Stimulated activated CD4-positive, alpha-beta T cell treated with anti-CD3 and anti-CD28 coated beads, Interleukin-2, amount 100 ng/mL, for 24 hours (primary cell): Measurements from ENCODE around the gene EEF2.

Experiments used
- DNase-seq, 2 donors: peaks; one replicate each; pipeline ENCODE4 v3.0.0-alpha.2; 2020

Gene EEF2

DNA sequence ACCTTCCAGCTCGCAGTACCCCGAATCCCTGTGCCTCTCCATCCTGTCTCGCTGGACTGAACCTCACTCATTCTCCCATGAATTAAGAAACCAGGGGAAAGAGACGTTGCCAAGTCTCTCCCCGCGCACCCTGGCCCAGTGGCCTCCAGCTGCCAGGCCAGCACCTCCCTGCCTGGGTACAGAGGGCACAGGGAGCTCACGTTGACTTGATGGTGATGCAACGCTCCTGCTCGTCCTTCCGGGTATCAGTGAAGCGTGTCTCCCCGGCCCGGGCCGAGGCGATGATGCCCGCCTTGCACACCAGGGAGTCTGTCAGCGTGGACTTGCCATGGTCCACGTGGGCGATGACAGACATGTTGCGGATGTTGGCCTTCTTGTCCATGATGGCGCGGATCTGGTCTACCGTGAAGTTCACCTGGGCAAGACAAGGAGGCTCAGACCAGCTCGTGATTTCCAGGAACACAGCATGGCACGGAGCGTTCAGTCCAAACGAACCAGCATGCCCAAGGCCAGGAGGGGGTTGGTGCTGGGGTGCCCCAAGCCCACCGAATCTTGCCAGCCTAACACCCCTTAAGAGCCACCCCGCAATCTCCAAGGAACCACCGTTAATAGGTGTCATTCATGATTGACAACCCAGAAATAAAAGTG is 1.2 kb downstream of the EEF2 start:
- DNase-seq = peak; percentile 53 to 54

- DNase-seq = no peak
Measured at GRCh38 chr19:3983542-3983914, 1.7 kb downstream of the EEF2 start.

GRCh38 chr19:3982701-3983541 is 2.3 kb downstream of the EEF2 start:
- peak; percentile 34 to 35 for DNase-seq

DNA sequence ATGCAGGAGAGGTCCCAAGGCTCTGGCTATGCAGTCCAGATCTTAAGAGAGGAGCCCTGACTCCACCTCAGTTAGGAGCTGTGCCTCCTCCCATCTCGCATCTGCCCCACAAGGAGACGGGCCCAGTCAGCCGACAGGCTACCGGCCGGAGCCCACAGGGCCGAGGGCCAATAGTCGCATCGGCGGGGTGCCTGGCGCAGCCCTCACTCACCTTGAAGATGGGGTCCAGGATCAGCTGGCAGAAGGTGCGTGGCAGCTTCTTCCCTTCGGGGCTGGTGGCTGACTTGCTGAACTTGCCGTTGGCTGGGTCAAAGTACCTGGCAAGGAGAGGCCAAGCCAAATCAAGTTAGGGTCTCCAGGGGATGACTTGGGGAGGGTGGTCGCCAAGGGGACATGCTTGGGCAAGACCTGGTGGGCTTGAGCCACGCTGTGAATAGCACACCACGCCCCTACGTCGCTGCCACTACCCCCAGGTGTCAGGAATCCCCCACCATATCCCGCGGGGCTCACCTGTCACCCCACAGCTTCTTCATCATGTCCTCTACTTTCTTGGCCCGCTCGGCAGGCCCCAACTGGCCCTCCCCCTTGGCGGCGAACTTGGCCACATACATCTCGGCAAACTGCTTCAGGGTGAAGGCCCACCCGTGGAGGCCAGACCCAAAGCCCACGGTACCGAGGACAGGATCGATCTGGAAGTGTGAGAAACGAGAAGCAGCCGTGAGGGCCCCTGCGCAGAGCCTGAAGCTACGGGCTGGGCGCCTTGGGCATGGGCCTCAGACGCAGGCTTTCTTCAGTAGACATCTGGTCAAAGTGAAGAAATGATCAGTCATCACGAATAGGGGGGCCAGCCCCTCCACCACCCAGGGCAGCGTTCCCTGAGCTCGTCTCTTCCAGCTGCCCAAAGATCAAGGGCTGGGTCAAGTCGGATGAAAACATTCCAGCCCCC is 3.3 kb downstream of the EEF2 start:
- DNase-seq = peak in 1 of 2 donors; percentile 25

- DNase-seq = no peak
Measured at GRCh38 chr19:3981373-3981735, 3.9 kb downstream of the EEF2 start.

DNA sequence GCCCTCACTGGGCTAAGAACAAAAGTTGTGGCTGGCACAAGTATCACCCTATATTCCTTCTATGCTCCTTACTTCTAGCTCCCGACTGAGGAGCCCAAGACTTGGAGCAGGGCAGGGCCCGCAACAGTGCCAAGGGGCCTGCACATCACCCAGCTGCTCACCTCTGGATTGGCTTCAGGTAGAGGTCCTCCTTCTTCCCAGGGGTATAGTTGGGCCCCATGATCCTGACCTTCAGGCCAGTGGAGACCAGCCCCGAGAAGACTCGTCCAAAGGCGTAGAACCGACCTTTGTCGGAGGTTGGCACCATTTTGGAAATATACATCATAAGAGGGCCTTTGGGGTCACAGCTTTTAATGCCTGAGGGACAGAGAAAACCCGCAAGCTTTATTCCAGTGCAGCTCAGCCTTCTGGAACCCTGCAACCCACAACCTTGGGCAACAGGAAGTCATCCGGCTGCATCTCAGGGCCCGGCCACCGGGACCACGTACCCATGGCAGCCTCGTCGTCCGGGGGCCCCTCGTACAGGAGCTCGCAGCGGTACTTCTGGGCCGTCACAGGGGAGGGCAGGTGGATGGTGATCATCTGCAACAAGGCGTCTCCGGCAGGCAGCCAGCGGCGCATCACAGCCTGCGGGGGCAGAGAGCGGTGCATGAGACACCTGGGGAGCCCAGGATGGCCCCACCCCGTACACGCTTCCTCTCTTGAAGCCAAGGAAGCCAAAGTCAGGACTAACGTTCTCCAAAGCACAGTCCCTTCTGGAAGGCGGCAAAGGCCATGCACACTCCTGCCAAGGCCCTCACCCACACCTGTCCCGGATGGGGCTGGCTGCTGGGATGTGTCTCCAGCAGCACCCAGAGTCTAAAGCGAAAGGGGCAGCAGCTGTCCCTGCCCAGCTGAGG is 4.7 kb downstream of the EEF2 start:
- DNase-seq = no peak

- DNase-seq = peak in 1 of 2 donors; percentile 27
Measured at GRCh38 chr19:3979674-3980352, 5.5 kb downstream of the EEF2 start.

GRCh38 chr19:3979289-3979673 is 6.0 kb downstream of the EEF2 start:
- peak in 1 of 2 donors; percentile 24 for DNase-seq

- no peak for DNase-seq
Measured at GRCh38 chr19:3978145-3978544, 7.1 kb downstream of the EEF2 start.

DNA sequence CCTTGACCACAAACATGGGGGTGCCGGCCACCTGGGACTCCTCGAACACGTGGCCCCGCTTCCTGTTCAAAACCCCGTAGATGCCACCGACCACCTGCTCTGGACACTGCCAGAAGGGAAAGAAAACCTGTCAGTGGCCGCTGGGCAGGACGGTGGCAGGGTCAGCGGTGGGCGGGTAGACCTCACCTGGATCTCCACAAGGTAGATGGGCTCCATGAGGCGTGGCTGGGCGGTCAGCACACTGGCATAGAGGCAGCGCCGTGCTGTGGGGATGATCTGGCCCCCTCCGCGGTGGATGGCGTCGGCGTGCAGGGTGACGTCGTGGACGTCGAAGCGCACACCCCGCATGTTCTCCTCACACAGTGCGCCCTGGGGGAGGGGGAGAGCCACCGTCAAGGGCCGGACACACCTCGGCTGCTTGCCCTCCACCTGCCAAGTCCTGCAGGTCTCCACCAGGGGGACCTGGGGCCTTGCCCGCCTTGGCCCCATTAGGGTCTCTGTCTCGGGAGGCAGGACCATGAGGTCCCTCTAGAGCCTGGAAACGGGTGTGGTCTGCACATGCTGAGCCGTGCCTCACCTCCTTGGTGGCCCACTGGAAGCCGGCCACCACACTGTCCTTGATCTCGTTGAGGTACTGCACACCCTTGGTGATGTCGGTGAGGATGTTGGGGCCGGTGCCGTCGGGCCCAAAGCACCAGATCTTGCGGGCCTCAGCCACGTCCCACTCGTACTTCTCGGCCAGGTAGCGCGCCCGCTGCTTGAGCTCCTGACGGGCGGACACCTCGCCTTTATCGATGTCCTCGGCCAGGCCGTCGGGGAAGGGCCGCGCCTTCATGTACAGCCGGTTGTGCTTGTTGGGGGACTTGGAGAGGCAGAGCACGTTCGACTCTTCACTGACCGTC is 7.8 kb downstream of the EEF2 start:
- DNase-seq = peak; percentile 22 to 27

DNA sequence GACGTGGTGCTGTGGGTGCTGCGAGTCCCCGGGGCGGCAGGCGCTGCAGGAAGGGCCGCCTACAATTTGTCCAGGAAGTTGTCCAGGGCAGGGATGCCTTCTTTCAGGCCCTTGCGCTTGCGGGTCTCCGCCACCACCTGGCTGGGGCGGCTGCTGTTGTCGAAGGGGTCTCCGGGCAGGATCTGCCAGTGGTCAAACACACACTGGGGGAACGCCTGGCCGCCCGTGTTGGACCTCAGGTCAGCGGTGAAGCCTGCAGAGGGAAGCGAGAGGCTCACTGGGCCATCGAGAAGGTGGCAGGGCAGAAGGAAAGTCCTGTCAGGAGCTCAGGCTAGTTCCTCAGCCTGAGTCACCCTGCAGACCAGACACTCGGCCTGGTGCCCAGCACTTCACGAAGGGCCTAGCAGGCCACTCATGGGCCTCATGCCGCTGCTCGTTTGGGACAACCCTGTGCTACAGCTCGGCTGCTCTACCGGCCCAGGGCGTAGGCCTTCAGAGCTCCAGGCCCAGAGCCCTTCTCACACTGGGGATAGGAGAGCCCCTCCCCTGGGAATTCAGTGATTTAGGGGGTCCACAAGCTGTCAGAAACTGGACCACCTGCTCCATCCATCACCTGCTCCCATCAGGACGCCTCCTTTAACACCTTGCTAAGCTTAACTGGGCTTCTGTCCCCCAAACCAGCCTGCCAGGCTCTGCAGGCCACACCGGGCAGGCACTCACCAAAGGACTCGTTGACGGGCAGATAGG is 8.6 kb downstream of the EEF2 start:
- peak in 1 of 2 donors; percentile 43 for DNase-seq

DNA sequence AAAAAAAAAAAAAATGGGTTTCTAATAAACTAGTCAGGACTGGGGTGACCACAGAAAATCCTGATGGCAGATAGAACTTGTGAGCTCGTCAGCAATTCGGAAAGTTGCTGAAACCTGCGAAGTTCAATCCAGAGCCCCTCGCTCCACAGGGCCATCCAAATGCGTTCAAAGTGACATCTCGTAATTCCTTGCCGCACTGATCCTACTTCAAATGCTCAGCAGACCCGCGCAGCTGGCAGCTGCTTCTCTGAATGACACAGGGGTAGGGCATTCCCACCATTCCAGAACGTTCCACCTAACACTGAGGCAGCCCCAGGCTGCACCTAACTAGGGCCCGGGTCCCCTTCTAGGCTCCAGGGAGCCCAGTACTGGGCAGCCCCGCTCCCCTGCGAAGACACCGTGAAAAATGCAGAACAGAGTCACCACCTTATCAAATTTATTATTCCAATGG is 9.6 kb downstream of the EEF2 start:
- no peak for DNase-seq

- DNase-seq = no peak
Measured at GRCh38 chr19:3975144-3975543, 10.1 kb downstream of the EEF2 start.

GRCh38 chr19:3970808-3971598 is 14.3 kb downstream of the EEF2 start, which contains the start of gene DAPK3:
DAPK3 (minus strand) TSS chr19:3971099; CDS start chr19:3969735, 1,364 bp downstream.
- DNase-seq = peak; percentile 95 to 97

- DNase-seq = no peak
Measured at GRCh38 chr19:3970313-3970807, 14.9 kb downstream of the EEF2 start.

DNA sequence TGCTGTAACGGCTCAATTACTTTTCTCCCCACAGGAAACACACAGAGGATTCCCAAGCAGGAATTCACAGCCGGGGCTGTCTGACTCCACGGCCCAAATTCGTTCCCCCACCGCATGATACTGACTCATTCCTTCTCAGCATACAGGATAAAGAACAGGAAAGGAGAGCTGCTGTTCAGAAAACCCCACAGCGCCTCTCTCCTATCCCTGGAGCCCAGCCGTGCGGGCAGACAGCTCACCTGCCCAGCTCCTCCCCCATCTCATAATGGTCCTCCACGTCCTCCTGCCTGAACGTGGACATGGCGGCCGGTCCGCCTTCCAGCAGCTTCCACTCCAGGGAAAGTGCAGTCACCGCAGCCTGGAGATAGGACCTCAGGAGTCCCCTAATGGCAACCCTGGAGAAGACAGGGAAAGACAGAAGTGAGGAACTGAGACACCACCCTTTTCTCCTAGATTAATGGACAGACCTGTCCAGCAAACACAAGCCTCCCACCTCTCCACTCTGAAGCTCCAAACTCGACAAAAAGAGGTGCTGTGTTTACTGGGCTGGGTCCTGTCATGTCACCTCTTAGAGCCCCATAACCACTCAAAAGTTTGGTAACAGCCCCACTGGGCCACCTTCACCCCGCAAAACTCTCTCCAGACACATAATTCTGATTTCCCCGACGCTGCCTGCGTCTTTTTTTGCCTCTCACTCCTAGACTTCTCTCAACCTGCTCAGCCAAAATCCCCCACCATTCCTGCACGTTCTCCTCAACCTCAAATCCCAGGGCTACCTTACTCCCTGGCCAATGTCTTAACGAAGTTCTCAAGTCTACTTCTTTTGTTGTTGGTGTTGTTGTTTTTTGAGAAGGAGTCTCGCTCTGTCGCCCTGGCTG is 15.6 kb downstream of the EEF2 start:
- no peak for DNase-seq
